HG02610 (cell line): Measurements from ENCODE around the gene ANTXR2.
A peak's percentile ranks its signal among the peaks of the same experiment; 100 is the strongest.
"Not testable (repeated sequence)": the region's sequence is repeated elsewhere in the genome, so short reads cannot be mapped to it uniquely, and the experiment has no call there.

Experiments
- ATAC-seq: cut with Tn5 transposase; IDR thresholded peaks from one replicate; pipeline ENCODE4 v1.9.1; 2021; ENCODE audit warnings: mild to moderate bottlenecking, moderate library complexity; ENCODE audit not compliant: unreplicated experiment

Gene ANTXR2

GRCh38 chr4:79993476-79993875, 79.6 kb downstream of the ANTXR2 start:
- ATAC-seq, result no peak

- ATAC-seq, result no peak
These were observed 81.4 kb downstream of the ANTXR2 start for GRCh38 chr4:79991601-79992000.

GRCh38 chr4:79991100-79991499, 81.9 kb downstream of the ANTXR2 start:
- ATAC-seq, result not testable (repeated sequence)

GRCh38 chr4:79987401-79987800, 85.6 kb downstream of the ANTXR2 start:
- ATAC-seq, result no peak

- ATAC-seq, result no peak
These were observed 89.6 kb downstream of the ANTXR2 start for GRCh38 chr4:79983431-79983830.

- no peak for ATAC-seq
These were observed 90.3 kb downstream of the ANTXR2 start for GRCh38 chr4:79982601-79983322.

- no peak for ATAC-seq
These were observed 92.6 kb downstream of the ANTXR2 start for GRCh38 chr4:79980448-79980847.

- no peak for ATAC-seq
These were observed 93.1 kb downstream of the ANTXR2 start for GRCh38 chr4:79979785-79980437.

GRCh38 chr4:79977131-79977840, 95.7 kb downstream of the ANTXR2 start:
- no peak for ATAC-seq

- ATAC-seq, result no peak
These were observed 108.4 kb downstream of the ANTXR2 start for GRCh38 chr4:79964400-79965211.

- no peak for ATAC-seq
These were observed 109.0 kb downstream of the ANTXR2 start for GRCh38 chr4:79964020-79964399.

- ATAC-seq, result no peak
These were observed 113.4 kb downstream of the ANTXR2 start for GRCh38 chr4:79959652-79960051.

- ATAC-seq, result no peak
These were observed 114.4 kb downstream of the ANTXR2 start for GRCh38 chr4:79958466-79959264.

GRCh38 chr4:79949178-79949577, 123.9 kb downstream of the ANTXR2 start:
- ATAC-seq, result no peak

- ATAC-seq, result no peak
These were observed 124.3 kb downstream of the ANTXR2 start for GRCh38 chr4:79948739-79949138.

GRCh38 chr4:79948261-79948660, 124.8 kb downstream of the ANTXR2 start:
- no peak for ATAC-seq

GRCh38 chr4:79947386-79947785, 125.6 kb downstream of the ANTXR2 start:
- no peak for ATAC-seq

- ATAC-seq, result no peak
These were observed 137.8 kb downstream of the ANTXR2 start for GRCh38 chr4:79935274-79935673.

- ATAC-seq, result no peak
These were observed 138.4 kb downstream of the ANTXR2 start for GRCh38 chr4:79934660-79935059.

- peak; percentile 79 for ATAC-seq
These were observed 145.1 kb downstream of the ANTXR2 start for GRCh38 chr4:79927931-79928330.
